Measurements from ENCODE around the gene SCARB1. TPM values are rescaled to one million over a fixed set of nuclear protein-coding genes. Genes with fewer than 3 reads are reported as not detected.

Gene SCARB1
- total and polyA plus RNA-seq, 2 experiments from 2014 or later, result 50.4 to 90.0 TPM

GRCh38 chr12:124768452-124769162 lies 95.1 kb downstream of the SCARB1 start:
- H3K36me3 ChIP-seq (replicated peaks; ENCODE audit: insufficient read depth, low read depth), result no peaks in the 10 kb centered on the region
- no peaks in the 10 kb centered on the region for H3K27me3 ChIP-seq
- H3K79me2 ChIP-seq, result no peaks in the 10 kb centered on the region
- no peak overlapping the region for H3K4me2 ChIP-seq
- WGBS (ENCODE audit: low lambda C conversion rate, missing lambda C conversion rate), result 78% methylated on average over 10 of the region's 11 CpGs
- H3K27ac ChIP-seq, result no peak overlapping the region
- H3K9me2 ChIP-seq (replicated peaks; ENCODE audit: insufficient read depth), result no peaks in the 10 kb centered on the region
- H3K4me1 ChIP-seq (ENCODE audit: insufficient read depth), result peaks cover 24% of the 10 kb centered on the region
- no peak for DNase-seq (ENCODE audit: low spot score)
- H4K20me1 ChIP-seq (ENCODE audit: insufficient read depth, poor library complexity, severe bottlenecking), result no peaks in the 10 kb centered on the region
- H3K9me3 ChIP-seq (ENCODE audit: low read depth), result no peaks in the 10 kb centered on the region
- no peak for TF ChIP-seq EZH2 (IDR thresholded peaks at IDR 0.05; ENCODE audit: borderline replicate concordance)
- TF ChIP-seq, protein P1, sequence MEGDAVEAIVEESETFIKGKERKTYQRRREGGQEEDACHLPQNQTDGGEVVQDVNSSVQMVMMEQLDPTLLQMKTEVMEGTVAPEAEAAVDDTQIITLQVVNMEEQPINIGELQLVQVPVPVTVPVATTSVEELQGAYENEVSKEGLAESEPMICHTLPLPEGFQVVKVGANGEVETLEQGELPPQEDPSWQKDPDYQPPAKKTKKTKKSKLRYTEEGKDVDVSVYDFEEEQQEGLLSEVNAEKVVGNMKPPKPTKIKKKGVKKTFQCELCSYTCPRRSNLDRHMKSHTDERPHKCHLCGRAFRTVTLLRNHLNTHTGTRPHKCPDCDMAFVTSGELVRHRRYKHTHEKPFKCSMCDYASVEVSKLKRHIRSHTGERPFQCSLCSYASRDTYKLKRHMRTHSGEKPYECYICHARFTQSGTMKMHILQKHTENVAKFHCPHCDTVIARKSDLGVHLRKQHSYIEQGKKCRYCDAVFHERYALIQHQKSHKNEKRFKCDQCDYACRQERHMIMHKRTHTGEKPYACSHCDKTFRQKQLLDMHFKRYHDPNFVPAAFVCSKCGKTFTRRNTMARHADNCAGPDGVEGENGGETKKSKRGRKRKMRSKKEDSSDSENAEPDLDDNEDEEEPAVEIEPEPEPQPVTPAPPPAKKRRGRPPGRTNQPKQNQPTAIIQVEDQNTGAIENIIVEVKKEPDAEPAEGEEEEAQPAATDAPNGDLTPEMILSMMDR (IDR thresholded peaks at IDR 0.05; ENCODE audit: poor library complexity), result no peak
- no peak for TF ChIP-seq EZH2phosphoT487 (IDR thresholded peaks at IDR 0.05; ENCODE audit: low read depth, severe bottlenecking, unreplicated experiment)
- no peak overlapping the region for H3K4me3 ChIP-seq
- H2AFZ ChIP-seq, result no peak overlapping the region

DNA sequence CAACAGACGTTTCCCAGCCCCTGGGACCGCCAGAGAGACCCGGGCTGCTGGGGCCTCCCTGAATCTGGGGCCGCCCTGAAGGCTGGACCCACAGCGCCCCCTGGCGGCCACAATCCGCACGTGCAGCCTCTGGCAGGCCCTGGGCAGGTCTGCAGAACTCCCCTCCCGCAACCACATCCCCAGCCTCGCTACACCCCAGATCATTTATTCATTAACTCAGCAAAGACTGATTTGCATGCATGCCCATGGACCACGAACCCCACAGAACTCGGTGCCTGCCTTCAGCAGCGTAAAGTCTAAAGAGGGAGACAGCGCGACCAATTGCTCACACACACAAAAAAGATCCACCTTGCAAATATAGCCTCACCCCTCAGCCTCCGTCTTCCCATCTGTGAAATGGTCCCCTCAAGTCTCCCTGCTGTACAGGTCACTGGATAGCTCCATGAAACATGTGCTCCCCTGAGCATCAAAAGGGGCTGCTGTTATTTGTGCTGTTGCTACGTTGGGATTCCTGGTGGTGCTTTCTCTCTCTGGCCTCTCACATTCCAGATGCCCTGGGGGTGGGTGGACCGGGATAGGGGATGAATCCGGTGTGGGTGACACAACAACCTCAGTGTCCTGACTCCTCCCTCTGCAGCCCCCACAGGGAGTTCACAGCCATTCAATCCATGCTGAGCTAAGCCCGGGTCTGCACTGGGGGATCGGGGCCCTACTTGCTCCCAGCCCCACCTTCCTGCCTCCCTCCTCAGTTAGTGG lies 96.4 kb downstream of the SCARB1 start:
- Histone ChIP-seq H3K4me3 (no peak overlapping the region), H3K9me2 (replicated peaks; ENCODE audit: insufficient read depth) (no peaks in the 10 kb centered on the region), H3K4me1 (ENCODE audit: insufficient read depth) (peaks cover 24% of the 10 kb centered on the region), H3K27me3 (no peaks in the 10 kb centered on the region), H3K79me2 (no peaks in the 10 kb centered on the region), H3K36me3 (replicated peaks; ENCODE audit: insufficient read depth, low read depth) (no peaks in the 10 kb centered on the region), H3K9me3 (ENCODE audit: low read depth) (no peaks in the 10 kb centered on the region), H3K4me2 (peak overlapping the region; percentile 1), H3K27ac (no peak overlapping the region), H4K20me1 (ENCODE audit: insufficient read depth, poor library complexity, severe bottlenecking) (no peaks in the 10 kb centered on the region), H2AFZ (no peak overlapping the region)
- 35% methylated on average over 21 of the region's 21 CpGs for WGBS (ENCODE audit: low lambda C conversion rate, missing lambda C conversion rate)
- DNase-seq (ENCODE audit: low spot score), result peak; percentile 84
- TF ChIP-seq, protein P1 (IDR thresholded peaks at IDR 0.05; ENCODE audit: poor library complexity), result peak; percentile 95
- TF ChIP-seq EZH2 (IDR thresholded peaks at IDR 0.05; ENCODE audit: borderline replicate concordance) (no peak), EZH2phosphoT487 (IDR thresholded peaks at IDR 0.05; ENCODE audit: low read depth, severe bottlenecking, unreplicated experiment) (no peak)

- H3K27ac ChIP-seq, result peak overlapping the region; percentile 70
- H3K4me3 ChIP-seq, result no peak overlapping the region
Observed at GRCh38 chr12:124766727-124767065, 97.0 kb downstream of the SCARB1 start.

More at GRCh38 chr12:124766727-124767065, 97.0 kb downstream of the SCARB1 start:
- peak overlapping the region; percentile 1 for H3K4me2 ChIP-seq
- H3K79me2 ChIP-seq, result no peaks in the 10 kb centered on the region
- no peaks in the 10 kb centered on the region for H3K9me2 ChIP-seq (replicated peaks; ENCODE audit: insufficient read depth)
- no peaks in the 10 kb centered on the region for H3K9me3 ChIP-seq (ENCODE audit: low read depth)
- peaks cover 24% of the 10 kb centered on the region for H3K4me1 ChIP-seq (ENCODE audit: insufficient read depth)
- TF ChIP-seq EZH2 (IDR thresholded peaks at IDR 0.05; ENCODE audit: borderline replicate concordance) (no peak), EZH2phosphoT487 (IDR thresholded peaks at IDR 0.05; ENCODE audit: low read depth, severe bottlenecking, unreplicated experiment) (no peak)
- TF ChIP-seq, protein P1 (IDR thresholded peaks at IDR 0.05; ENCODE audit: poor library complexity), result no peak
- H3K36me3 ChIP-seq (replicated peaks; ENCODE audit: insufficient read depth, low read depth), result no peaks in the 10 kb centered on the region
- no peaks in the 10 kb centered on the region for H3K27me3 ChIP-seq
- DNase-seq (ENCODE audit: low spot score), result no peak
- H4K20me1 ChIP-seq (ENCODE audit: insufficient read depth, poor library complexity, severe bottlenecking), result no peaks in the 10 kb centered on the region
- H2AFZ ChIP-seq, result no peak overlapping the region
